ENCODE measurements around the gene LRRIQ4. TPM values are rescaled to one million over a fixed set of nuclear protein-coding genes. Genes with fewer than 3 reads are reported as not detected.

Gene LRRIQ4
- total RNA-seq, 1 experiment from 2014 or later: not detected

DNA sequence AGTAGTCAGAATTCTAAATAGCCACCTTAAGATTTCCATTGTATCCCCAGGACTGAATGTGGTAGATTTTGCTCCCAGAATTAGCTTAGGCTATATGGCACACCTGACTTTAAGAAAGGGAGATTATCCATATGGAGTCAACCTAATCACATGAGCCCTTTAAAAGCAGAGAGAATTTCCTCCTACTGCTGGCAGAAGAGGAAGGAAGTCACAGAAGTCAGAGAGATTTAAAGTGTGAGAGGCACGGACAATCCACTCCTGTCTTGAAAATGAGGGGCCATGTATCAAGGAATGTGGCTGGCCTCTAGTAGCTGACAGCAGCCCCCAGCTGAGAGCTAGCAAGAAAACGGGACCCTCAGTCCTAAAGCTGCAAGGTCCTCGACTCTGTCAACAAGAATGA lies 30.3 kb downstream of the LRRIQ4 start:
- Histone ChIP-seq H3K4me1 (ENCODE audit: control insufficient read depth, insufficient read depth, low read length) (no peaks in the 10 kb centered on the region), H3K36me3 (ENCODE audit: control insufficient read depth, insufficient read depth, low read length) (no peaks in the 10 kb centered on the region), H3K4me3 (ENCODE audit: low read depth in 2 of 2, low read length in 2 of 2) (no peak overlapping the region), H3K9me3 (ENCODE audit: control insufficient read depth, insufficient read depth, low read depth, low read length) (no peaks in the 10 kb centered on the region), H3K27me3 (ENCODE audit: control insufficient read depth, insufficient read depth, low read length) (peaks cover 9% of the 10 kb centered on the region; the same call in 1 of the 2 replicates), H3K27ac (ENCODE audit: low read length) (no peak overlapping the region)
- CTCF ChIA-PET: interaction anchor here (0.5 kb wide), 1 partner anchor 237 kb away, joined by 4 read pairs; no protein-coding TSS in a partner anchor
- ATAC-seq (no peak), DNase-seq (ENCODE audit: low read depth, low spot score) (no peak)
- intact Hi-C loops (cut with micrococcal nuclease; ENCODE audit: unreplicated experiment) (no loop called here), in situ Hi-C loops (cut with HindIII; ENCODE audit: low pct_unique_long_range_greater_than_20kb, low sequenced_read_pairs) (no loop called here)
- POLR2A ChIA-PET: no interaction called here
- TF ChIP-seq TCF7L2 (IDR thresholded peaks at IDR 0.05; ENCODE audit: low read depth, low read length) (no peak), POLR2AphosphoS5 (IDR thresholded peaks at IDR 0.05; ENCODE audit: low read depth, low read length) (no peak), SIN3A (IDR thresholded peaks at IDR 0.05; ENCODE audit: borderline replicate concordance, insufficient read depth, low read depth, low read length) (no peak)
- TF ChIP-seq, protein P1, sequence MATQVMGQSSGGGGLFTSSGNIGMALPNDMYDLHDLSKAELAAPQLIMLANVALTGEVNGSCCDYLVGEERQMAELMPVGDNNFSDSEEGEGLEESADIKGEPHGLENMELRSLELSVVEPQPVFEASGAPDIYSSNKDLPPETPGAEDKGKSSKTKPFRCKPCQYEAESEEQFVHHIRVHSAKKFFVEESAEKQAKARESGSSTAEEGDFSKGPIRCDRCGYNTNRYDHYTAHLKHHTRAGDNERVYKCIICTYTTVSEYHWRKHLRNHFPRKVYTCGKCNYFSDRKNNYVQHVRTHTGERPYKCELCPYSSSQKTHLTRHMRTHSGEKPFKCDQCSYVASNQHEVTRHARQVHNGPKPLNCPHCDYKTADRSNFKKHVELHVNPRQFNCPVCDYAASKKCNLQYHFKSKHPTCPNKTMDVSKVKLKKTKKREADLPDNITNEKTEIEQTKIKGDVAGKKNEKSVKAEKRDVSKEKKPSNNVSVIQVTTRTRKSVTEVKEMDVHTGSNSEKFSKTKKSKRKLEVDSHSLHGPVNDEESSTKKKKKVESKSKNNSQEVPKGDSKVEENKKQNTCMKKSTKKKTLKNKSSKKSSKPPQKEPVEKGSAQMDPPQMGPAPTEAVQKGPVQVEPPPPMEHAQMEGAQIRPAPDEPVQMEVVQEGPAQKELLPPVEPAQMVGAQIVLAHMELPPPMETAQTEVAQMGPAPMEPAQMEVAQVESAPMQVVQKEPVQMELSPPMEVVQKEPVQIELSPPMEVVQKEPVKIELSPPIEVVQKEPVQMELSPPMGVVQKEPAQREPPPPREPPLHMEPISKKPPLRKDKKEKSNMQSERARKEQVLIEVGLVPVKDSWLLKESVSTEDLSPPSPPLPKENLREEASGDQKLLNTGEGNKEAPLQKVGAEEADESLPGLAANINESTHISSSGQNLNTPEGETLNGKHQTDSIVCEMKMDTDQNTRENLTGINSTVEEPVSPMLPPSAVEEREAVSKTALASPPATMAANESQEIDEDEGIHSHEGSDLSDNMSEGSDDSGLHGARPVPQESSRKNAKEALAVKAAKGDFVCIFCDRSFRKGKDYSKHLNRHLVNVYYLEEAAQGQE (IDR thresholded peaks at IDR 0.05; ENCODE audit: insufficient read depth in 1 of 2, low read depth in 2 of 2, low read length in 1 of 2): no peak
- TF ChIP-seq, protein P2, sequence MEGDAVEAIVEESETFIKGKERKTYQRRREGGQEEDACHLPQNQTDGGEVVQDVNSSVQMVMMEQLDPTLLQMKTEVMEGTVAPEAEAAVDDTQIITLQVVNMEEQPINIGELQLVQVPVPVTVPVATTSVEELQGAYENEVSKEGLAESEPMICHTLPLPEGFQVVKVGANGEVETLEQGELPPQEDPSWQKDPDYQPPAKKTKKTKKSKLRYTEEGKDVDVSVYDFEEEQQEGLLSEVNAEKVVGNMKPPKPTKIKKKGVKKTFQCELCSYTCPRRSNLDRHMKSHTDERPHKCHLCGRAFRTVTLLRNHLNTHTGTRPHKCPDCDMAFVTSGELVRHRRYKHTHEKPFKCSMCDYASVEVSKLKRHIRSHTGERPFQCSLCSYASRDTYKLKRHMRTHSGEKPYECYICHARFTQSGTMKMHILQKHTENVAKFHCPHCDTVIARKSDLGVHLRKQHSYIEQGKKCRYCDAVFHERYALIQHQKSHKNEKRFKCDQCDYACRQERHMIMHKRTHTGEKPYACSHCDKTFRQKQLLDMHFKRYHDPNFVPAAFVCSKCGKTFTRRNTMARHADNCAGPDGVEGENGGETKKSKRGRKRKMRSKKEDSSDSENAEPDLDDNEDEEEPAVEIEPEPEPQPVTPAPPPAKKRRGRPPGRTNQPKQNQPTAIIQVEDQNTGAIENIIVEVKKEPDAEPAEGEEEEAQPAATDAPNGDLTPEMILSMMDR (IDR thresholded peaks at IDR 0.05): no peak
- no TSS peak for BruUV-seq (replicated peaks)

DNA sequence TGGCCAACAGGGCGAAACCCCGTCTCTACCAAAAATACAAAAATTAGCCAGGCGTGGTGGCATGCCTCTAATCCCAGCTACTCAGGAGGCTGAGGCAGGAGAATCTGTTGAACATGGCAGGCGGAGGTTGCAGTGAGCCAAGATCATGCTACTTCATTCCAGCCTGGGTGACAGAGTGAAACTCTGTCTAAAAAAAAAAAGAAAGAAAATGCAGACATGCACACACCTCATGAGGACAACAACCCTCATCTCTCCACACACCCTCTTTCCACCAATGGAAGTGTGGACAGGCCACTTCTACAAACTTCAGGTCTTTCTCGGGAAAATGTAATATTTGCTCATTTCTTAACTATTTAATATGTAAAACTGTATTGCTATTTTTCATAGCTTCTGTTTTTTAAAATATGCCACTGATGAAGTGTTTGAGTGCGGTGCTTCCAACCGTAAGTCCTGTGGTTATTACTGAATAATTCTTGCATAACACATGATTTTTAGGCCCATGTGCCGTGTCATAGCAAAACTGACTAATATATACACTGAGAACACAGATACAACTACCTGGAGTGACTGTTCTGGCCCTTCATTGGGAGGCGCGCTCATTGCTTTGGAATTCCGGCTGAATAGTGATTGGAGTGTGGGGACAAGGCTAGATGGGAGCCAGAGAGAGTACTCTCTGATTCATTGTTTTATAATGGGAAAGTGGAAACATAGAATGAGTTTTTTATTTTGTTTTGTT lies 34.0 kb downstream of the LRRIQ4 start:
- in situ Hi-C loops (cut with HindIII; ENCODE audit: low pct_unique_long_range_greater_than_20kb, low sequenced_read_pairs): no loop called here
- POLR2A ChIA-PET: no interaction called here

More for the DNA sequence above, 34.0 kb downstream of the LRRIQ4 start:
- DNase-seq (ENCODE audit: low read depth, low spot score): no peak
- intact Hi-C loops (cut with micrococcal nuclease; ENCODE audit: unreplicated experiment): no loop called here
- no TSS peak for BruUV-seq (replicated peaks)
- TF ChIP-seq SIN3A (IDR thresholded peaks at IDR 0.05; ENCODE audit: borderline replicate concordance, insufficient read depth, low read depth, low read length): no peak
- TF ChIP-seq TCF7L2 (IDR thresholded peaks at IDR 0.05; ENCODE audit: low read depth, low read length): no peak
- no peak for TF ChIP-seq POLR2AphosphoS5 (IDR thresholded peaks at IDR 0.05; ENCODE audit: low read depth, low read length)
- TF ChIP-seq, protein P2 (IDR thresholded peaks at IDR 0.05): no peak
- TF ChIP-seq, protein P1 (IDR thresholded peaks at IDR 0.05; ENCODE audit: insufficient read depth in 1 of 2, low read depth in 2 of 2, low read length in 1 of 2): no peak
- Histone ChIP-seq H3K36me3 (ENCODE audit: control insufficient read depth, insufficient read depth, low read length) (no peaks in the 10 kb centered on the region), H3K9me3 (ENCODE audit: control insufficient read depth, insufficient read depth, low read depth, low read length) (no peaks in the 10 kb centered on the region), H3K4me1 (ENCODE audit: control insufficient read depth, insufficient read depth, low read length) (no peaks in the 10 kb centered on the region), H3K4me3 (ENCODE audit: low read depth in 2 of 2, low read length in 2 of 2) (no peak overlapping the region), H3K27me3 (ENCODE audit: control insufficient read depth, insufficient read depth, low read length) (peaks cover 2% of the 10 kb centered on the region; the same call in 1 of the 2 replicates), H3K27ac (ENCODE audit: low read length) (no peak overlapping the region)
- ATAC-seq: no peak
- CTCF ChIA-PET: no interaction called here
